Measurements from ENCODE around the gene TRIM5.
A peak's percentile ranks its signal among the peaks of the same experiment; 100 is the strongest.
"Not testable (repeated sequence)": the region's sequence is repeated elsewhere in the genome, so short reads cannot be mapped to it uniquely, and the experiment has no call there.

TRIM5 gene

GRCh38 chr11:5691964-5692361 lies 7.1 kb upstream of the TRIM5 start:
- no peak overlapping the region for H3K9ac ChIP-seq (ENCODE audit: low read depth, low read length, poor library complexity)
- H3K79me1 ChIP-seq (ENCODE audit: low read depth, low read length) = no peaks in the 10 kb centered on the region
- no peak overlapping the region for H3K14ac ChIP-seq (ENCODE audit: low read length)
- H2BK5ac ChIP-seq (ENCODE audit: low read length) = no peak overlapping the region
- H3K9me3 ChIP-seq (replicated peaks in 1 of 2; ENCODE audit: control insufficient read depth in 2 of 2, insufficient read depth in 1 of 2, low read depth in 1 of 2, low read length in 2 of 2) = peaks cover 3 to 5% of the 10 kb centered on the region in 2 donors
- no peak overlapping the region for H4K91ac ChIP-seq (ENCODE audit: low read depth, low read length, poor library complexity)
- peaks cover 0 to 9% of the 10 kb centered on the region in 2 donors for H3K36me3 ChIP-seq (replicated peaks in 1 of 2; ENCODE audit: control insufficient read depth in 2 of 2, insufficient read depth in 2 of 2, low read length in 2 of 2)
- no peaks in the 10 kb centered on the region for H3K27me3 ChIP-seq (ENCODE audit: control insufficient read depth in 3 of 3, insufficient read depth in 3 of 3, low read depth in 1 of 3, low read length in 3 of 3)
- H2BK120ac ChIP-seq (ENCODE audit: low read depth, low read length) = no peak overlapping the region
- no peak overlapping the region for H2AK5ac ChIP-seq (ENCODE audit: low read depth, low read length)
- H3K18ac ChIP-seq (ENCODE audit: low read length) = no peak overlapping the region
- no peak overlapping the region for H2AFZ ChIP-seq (ENCODE audit: low read length)
- DNase-seq (ENCODE audit: low spot score) = no peak
- H3K23ac ChIP-seq (ENCODE audit: low read depth, low read length, poor library complexity) = no peak overlapping the region
- no CpG with 5 or more reads among the region's 3 CpGs for WGBS, 2 donors (ENCODE audit: extremely low coverage in 2 of 2, insufficient read length in 2 of 2, insufficient replicate concordance in 1 of 2)
- no peak overlapping the region for H3K4me3 ChIP-seq (ENCODE audit: low read length in 2 of 2)
- no peak overlapping the region for H3K4me2 ChIP-seq (ENCODE audit: insufficient read depth, low read length, poor library complexity, severe bottlenecking)
- H2BK15ac ChIP-seq (ENCODE audit: low read length) = no peak overlapping the region
- no peak overlapping the region for H2BK12ac ChIP-seq (ENCODE audit: low read length)
- H4K8ac ChIP-seq (ENCODE audit: low read depth, low read length) = no peak overlapping the region
- peaks cover 0 to 8% of the 10 kb centered on the region in 2 donors for H3K4me1 ChIP-seq (ENCODE audit: control insufficient read depth in 2 of 2, insufficient read depth in 1 of 2, low read depth in 1 of 2, low read length in 2 of 2)
- no peak overlapping the region for H3K4ac ChIP-seq (ENCODE audit: low read length)
- H3K27ac ChIP-seq (replicated peaks; ENCODE audit: low read length) = no peak overlapping the region

- H3K18ac ChIP-seq (ENCODE audit: low read length); H2BK15ac ChIP-seq (ENCODE audit: low read length); H3K4me2 ChIP-seq (ENCODE audit: insufficient read depth, low read length, poor library complexity, severe bottlenecking); H3K4ac ChIP-seq (ENCODE audit: low read length); H3K14ac ChIP-seq (ENCODE audit: low read length); H3K36me3 ChIP-seq (replicated peaks in 1 of 2; ENCODE audit: control insufficient read depth in 2 of 2, insufficient read depth in 2 of 2, low read length in 2 of 2); H3K4me3 ChIP-seq (ENCODE audit: low read length in 2 of 2); H4K8ac ChIP-seq (ENCODE audit: low read depth, low read length); DNase-seq (ENCODE audit: low spot score); H2BK12ac ChIP-seq (ENCODE audit: low read length); H3K27me3 ChIP-seq (ENCODE audit: control insufficient read depth in 3 of 3, insufficient read depth in 3 of 3, low read depth in 1 of 3, low read length in 3 of 3); H2BK5ac ChIP-seq (ENCODE audit: low read length); H3K9ac ChIP-seq (ENCODE audit: low read depth, low read length, poor library complexity); H2AK5ac ChIP-seq (ENCODE audit: low read depth, low read length); H3K4me1 ChIP-seq (ENCODE audit: control insufficient read depth in 2 of 2, insufficient read depth in 1 of 2, low read depth in 1 of 2, low read length in 2 of 2); H3K79me1 ChIP-seq (ENCODE audit: low read depth, low read length); H3K23ac ChIP-seq (ENCODE audit: low read depth, low read length, poor library complexity); H4K91ac ChIP-seq (ENCODE audit: low read depth, low read length, poor library complexity); H3K27ac ChIP-seq (replicated peaks; ENCODE audit: low read length); H2AFZ ChIP-seq (ENCODE audit: low read length); H2BK120ac ChIP-seq (ENCODE audit: low read depth, low read length); H3K9me3 ChIP-seq (replicated peaks in 1 of 2; ENCODE audit: control insufficient read depth in 2 of 2, insufficient read depth in 1 of 2, low read depth in 1 of 2, low read length in 2 of 2): not testable (repeated sequence)
- no CpG with 5 or more reads among the region's 12 CpGs for WGBS, 2 donors (ENCODE audit: extremely low coverage in 2 of 2, insufficient read length in 2 of 2, insufficient replicate concordance in 1 of 2)
Measured at GRCh38 chr11:5691238-5691963, 6.5 kb upstream of the TRIM5 start.

- Histone ChIP-seq H2AK5ac (ENCODE audit: low read depth, low read length) (no peak overlapping the region), H3K27ac (replicated peaks; ENCODE audit: low read length) (no peak overlapping the region)
Measured at GRCh38 chr11:5690736-5691135, 5.9 kb upstream of the TRIM5 start.

GRCh38 chr11:5690216-5690615 lies 5.3 kb upstream of the TRIM5 start:
- H3K4me1 ChIP-seq (ENCODE audit: control insufficient read depth in 2 of 2, insufficient read depth in 1 of 2, low read depth in 1 of 2, low read length in 2 of 2) = peaks cover 0 to 8% of the 10 kb centered on the region in 2 donors
- no peak overlapping the region for H2BK120ac ChIP-seq (ENCODE audit: low read depth, low read length)
- H3K4me2 ChIP-seq (ENCODE audit: insufficient read depth, low read length, poor library complexity, severe bottlenecking) = no peak overlapping the region
- H2BK12ac ChIP-seq (ENCODE audit: low read length) = no peak overlapping the region
- no peak overlapping the region for H4K91ac ChIP-seq (ENCODE audit: low read depth, low read length, poor library complexity)
- H3K27ac ChIP-seq (replicated peaks; ENCODE audit: low read length) = peak overlapping the region; percentile 23
- no peak for DNase-seq (ENCODE audit: low spot score)
- peaks cover 2 to 5% of the 10 kb centered on the region in 2 donors for H3K9me3 ChIP-seq (replicated peaks in 1 of 2; ENCODE audit: control insufficient read depth in 2 of 2, insufficient read depth in 1 of 2, low read depth in 1 of 2, low read length in 2 of 2)
- H3K4me3 ChIP-seq (ENCODE audit: low read length in 2 of 2) = peak overlapping the region in 1 of 2 donors; percentile 29
- H2AFZ ChIP-seq (ENCODE audit: low read length) = peak overlapping the region; percentile 86
- H3K9ac ChIP-seq (ENCODE audit: low read depth, low read length, poor library complexity) = no peak overlapping the region
- no peak overlapping the region for H2BK15ac ChIP-seq (ENCODE audit: low read length)
- H3K27me3 ChIP-seq (ENCODE audit: control insufficient read depth in 3 of 3, insufficient read depth in 3 of 3, low read depth in 1 of 3, low read length in 3 of 3) = no peaks in the 10 kb centered on the region
- no peak overlapping the region for H2AK5ac ChIP-seq (ENCODE audit: low read depth, low read length)
- H3K23ac ChIP-seq (ENCODE audit: low read depth, low read length, poor library complexity) = no peak overlapping the region
- no peak overlapping the region for H3K4ac ChIP-seq (ENCODE audit: low read length)
- no peak overlapping the region for H3K18ac ChIP-seq (ENCODE audit: low read length)
- no peak overlapping the region for H2BK5ac ChIP-seq (ENCODE audit: low read length)
- H3K79me1 ChIP-seq (ENCODE audit: low read depth, low read length) = no peaks in the 10 kb centered on the region
- H3K36me3 ChIP-seq (replicated peaks in 1 of 2; ENCODE audit: control insufficient read depth in 2 of 2, insufficient read depth in 2 of 2, low read length in 2 of 2) = no peaks in the 10 kb centered on the region
- no peak overlapping the region for H3K14ac ChIP-seq (ENCODE audit: low read length)
- no CpG with 5 or more reads among the region's 5 CpGs for WGBS, 2 donors (ENCODE audit: extremely low coverage in 2 of 2, insufficient read length in 2 of 2, insufficient replicate concordance in 1 of 2)
- H4K8ac ChIP-seq (ENCODE audit: low read depth, low read length) = no peak overlapping the region

More at GRCh38 chr11:5690736-5691135, 5.9 kb upstream of the TRIM5 start:
- no peak overlapping the region for H2BK12ac ChIP-seq (ENCODE audit: low read length)
- H2BK15ac ChIP-seq (ENCODE audit: low read length) = no peak overlapping the region
- peaks cover 0 to 8% of the 10 kb centered on the region in 2 donors for H3K4me1 ChIP-seq (ENCODE audit: control insufficient read depth in 2 of 2, insufficient read depth in 1 of 2, low read depth in 1 of 2, low read length in 2 of 2)
- no peak overlapping the region for H4K8ac ChIP-seq (ENCODE audit: low read depth, low read length)
- no peaks in the 10 kb centered on the region for H3K27me3 ChIP-seq (ENCODE audit: control insufficient read depth in 3 of 3, insufficient read depth in 3 of 3, low read depth in 1 of 3, low read length in 3 of 3)
- peak overlapping the region; percentile 36 for H2AFZ ChIP-seq (ENCODE audit: low read length)
- H3K9ac ChIP-seq (ENCODE audit: low read depth, low read length, poor library complexity) = no peak overlapping the region
- H3K36me3 ChIP-seq (replicated peaks in 1 of 2; ENCODE audit: control insufficient read depth in 2 of 2, insufficient read depth in 2 of 2, low read length in 2 of 2) = no peaks in the 10 kb centered on the region
- H2BK120ac ChIP-seq (ENCODE audit: low read depth, low read length) = no peak overlapping the region
- no peak overlapping the region for H4K91ac ChIP-seq (ENCODE audit: low read depth, low read length, poor library complexity)
- no peak overlapping the region for H3K4ac ChIP-seq (ENCODE audit: low read length)
- no peak overlapping the region for H3K14ac ChIP-seq (ENCODE audit: low read length)
- H3K18ac ChIP-seq (ENCODE audit: low read length) = no peak overlapping the region
- H3K4me3 ChIP-seq (ENCODE audit: low read length in 2 of 2) = no peak overlapping the region
- peaks cover 2 to 5% of the 10 kb centered on the region in 2 donors for H3K9me3 ChIP-seq (replicated peaks in 1 of 2; ENCODE audit: control insufficient read depth in 2 of 2, insufficient read depth in 1 of 2, low read depth in 1 of 2, low read length in 2 of 2)
- H2BK5ac ChIP-seq (ENCODE audit: low read length) = no peak overlapping the region
- no peaks in the 10 kb centered on the region for H3K79me1 ChIP-seq (ENCODE audit: low read depth, low read length)
- DNase-seq (ENCODE audit: low spot score) = no peak
- H3K23ac ChIP-seq (ENCODE audit: low read depth, low read length, poor library complexity) = no peak overlapping the region
- H3K4me2 ChIP-seq (ENCODE audit: insufficient read depth, low read length, poor library complexity, severe bottlenecking) = no peak overlapping the region
- WGBS, 2 donors (ENCODE audit: extremely low coverage in 2 of 2, insufficient read length in 2 of 2, insufficient replicate concordance in 1 of 2) = no CpG with 5 or more reads among the region's 5 CpGs
